ENCODE measurements around the gene SOX14. TPM values are rescaled to one million over a fixed set of nuclear protein-coding genes. Genes with fewer than 3 reads are reported as not detected.

SOX14 gene
- total RNA-seq: not detected in 2 replicates
- total RNA-seq (2013): not detected
- not detected in 2 replicates for polyA plus RNA-seq
- polyA minus RNA-seq: not detected in 2 replicates

GRCh38 chr3:137764001-137764433, at the start of gene SOX14:
Gene SOX14, plus strand, starts transcription at chr3:137764315. Its CDS starts 470 bp downstream, at chr3:137764785.
- H3K4me3 Mint-ChIP-seq: no peak within 1 kb of the TSS
- Histone ChIP-seq H2AFZ (ENCODE audit: insufficient read depth, low read depth, low read length, poor library complexity, severe bottlenecking) (no peak within 1 kb of the TSS), H3K27ac (ENCODE audit: low read length in 2 of 2) (no peak within 1 kb of the TSS), H3K9me3 (ENCODE audit: control extremely low read depth in 1 of 3, control insufficient read depth in 2 of 3, insufficient read depth in 1 of 3, low read length in 2 of 3) (peaks cover 0 to 56% (median 0%) of the 10 kb centered on the region in 3 donors), H3K79me2 (ENCODE audit: control insufficient read depth, insufficient read depth, low read length) (no peaks in the 10 kb centered on the region), H3K27me3 (replicated peaks in 1 of 4; ENCODE audit: control extremely low read depth in 1 of 4, control insufficient read depth in 3 of 4, insufficient read depth in 4 of 4, low read length in 3 of 4) (peaks cover 0 to 70% (median 25%) of the 10 kb centered on the region in 4 experiments), H3K9ac (ENCODE audit: low read length) (no peak within 1 kb of the TSS), H3K4me3 (ENCODE audit: control extremely low read depth in 1 of 5, extremely low read depth in 1 of 5, insufficient read depth in 1 of 5, low read depth in 2 of 5, low read length in 4 of 5) (no peak within 1 kb of the TSS), H4K20me1 (ENCODE audit: control insufficient read depth, insufficient read depth, low read length, poor library complexity, severe bottlenecking) (no peaks in the 10 kb centered on the region), H3K4me1 (ENCODE audit: control insufficient read depth in 2 of 2, insufficient read depth in 2 of 2, low read length in 2 of 2) (no peaks in the 10 kb centered on the region), H3K4me2 (replicated peaks; ENCODE audit: low read depth, low read length, poor library complexity, severe bottlenecking) (no peak within 1 kb of the TSS), H3K36me3 (replicated peaks in 1 of 2; ENCODE audit: control extremely low read depth in 1 of 2, control insufficient read depth in 1 of 2, extremely low read depth in 1 of 2, insufficient read depth in 2 of 2, low read length in 1 of 2) (no peaks in the 10 kb centered on the region)
- peaks cover 68% of the 10 kb centered on the region for H3K27me3 Mint-ChIP-seq
- no peak for TF ChIP-seq CTCF (IDR thresholded peaks at IDR 0.05)
- no peak for TF ChIP-seq EZH2 (IDR thresholded peaks at IDR 0.05; ENCODE audit: borderline replicate concordance, insufficient read depth, low read depth, low read length, poor library complexity, severe bottlenecking)
- CTCF ChIA-PET: no interaction called here
- ATAC-seq (ENCODE audit: low read depth) (no peak), DNase-seq (no peak)
- 5% methylated on average over 30 of the region's 30 CpGs for WGBS (ENCODE audit: insufficient coverage)
- POLR2A ChIA-PET: no interaction called here
- peaks cover 1% of the 10 kb centered on the region for H3K4me1 Mint-ChIP-seq
- H3K9me3 Mint-ChIP-seq (ENCODE audit: insufficient read depth): no peaks in the 10 kb centered on the region
- no peak within 1 kb of the TSS for H3K27ac Mint-ChIP-seq
- intact Hi-C loops (cut with micrococcal nuclease): no loop called here

GRCh38 chr3:137714551-137714950, 49.6 kb upstream of the SOX14 start:
- Mint-ChIP-seq H3K27ac (no peak overlapping the region), H3K9me3 (ENCODE audit: insufficient read depth) (peaks cover 7% of the 10 kb centered on the region)
- WGBS (ENCODE audit: insufficient coverage): 90% methylated on average over 24 of the region's 25 CpGs

More at GRCh38 chr3:137714551-137714950, 49.6 kb upstream of the SOX14 start:
- Histone ChIP-seq H3K4me2 (replicated peaks; ENCODE audit: low read depth, low read length, poor library complexity, severe bottlenecking) (no peak overlapping the region), H3K27ac (ENCODE audit: low read length in 2 of 2) (no peak overlapping the region), H3K27me3 (replicated peaks in 1 of 4; ENCODE audit: control extremely low read depth in 1 of 4, control insufficient read depth in 3 of 4, insufficient read depth in 4 of 4, low read length in 3 of 4) (no peaks in the 10 kb centered on the region), H3K4me1 (ENCODE audit: control insufficient read depth in 2 of 2, insufficient read depth in 2 of 2, low read length in 2 of 2) (no peaks in the 10 kb centered on the region), H2AFZ (ENCODE audit: insufficient read depth, low read depth, low read length, poor library complexity, severe bottlenecking) (no peak overlapping the region), H3K9me3 (ENCODE audit: control extremely low read depth in 1 of 3, control insufficient read depth in 2 of 3, insufficient read depth in 1 of 3, low read length in 2 of 3) (peaks cover 0 to 16% (median 0%) of the 10 kb centered on the region in 3 donors), H3K36me3 (replicated peaks in 1 of 2; ENCODE audit: control extremely low read depth in 1 of 2, control insufficient read depth in 1 of 2, extremely low read depth in 1 of 2, insufficient read depth in 2 of 2, low read length in 1 of 2) (no peaks in the 10 kb centered on the region), H3K79me2 (ENCODE audit: control insufficient read depth, insufficient read depth, low read length) (no peaks in the 10 kb centered on the region), H3K9ac (ENCODE audit: low read length) (no peak overlapping the region), H4K20me1 (ENCODE audit: control insufficient read depth, insufficient read depth, low read length, poor library complexity, severe bottlenecking) (no peaks in the 10 kb centered on the region), H3K4me3 (ENCODE audit: control extremely low read depth in 1 of 5, extremely low read depth in 1 of 5, insufficient read depth in 1 of 5, low read depth in 2 of 5, low read length in 4 of 5) (no peak overlapping the region)
- ChIA-PET POLR2A (no interaction called here), CTCF (no interaction called here)
- Mint-ChIP-seq H3K27me3 (no peaks in the 10 kb centered on the region), H3K4me1 (no peaks in the 10 kb centered on the region), H3K4me3 (no peak overlapping the region)
- ATAC-seq (ENCODE audit: low read depth) (no peak), DNase-seq (no peak)
- no peak for TF ChIP-seq EZH2 (IDR thresholded peaks at IDR 0.05; ENCODE audit: borderline replicate concordance, insufficient read depth, low read depth, low read length, poor library complexity, severe bottlenecking)
- no peak for TF ChIP-seq CTCF (IDR thresholded peaks at IDR 0.05)
- intact Hi-C loops (cut with micrococcal nuclease): no loop called here
